Kasumi-1 (cell line): Measurements from ENCODE around the gene DNER.
A peak's percentile ranks its signal among the peaks of the same experiment; 100 is the strongest.

ENCODE experiments used
- DNase-seq, 2 experiments: peaks; one replicate each; lab custom pipeline; 2025; lab: John Stamatoyannopoulos, UW

DNER gene

GRCh38 chr2:229434187-229434586 is 280.2 kb downstream of the DNER start:
- no peak for DNase-seq

DNA sequence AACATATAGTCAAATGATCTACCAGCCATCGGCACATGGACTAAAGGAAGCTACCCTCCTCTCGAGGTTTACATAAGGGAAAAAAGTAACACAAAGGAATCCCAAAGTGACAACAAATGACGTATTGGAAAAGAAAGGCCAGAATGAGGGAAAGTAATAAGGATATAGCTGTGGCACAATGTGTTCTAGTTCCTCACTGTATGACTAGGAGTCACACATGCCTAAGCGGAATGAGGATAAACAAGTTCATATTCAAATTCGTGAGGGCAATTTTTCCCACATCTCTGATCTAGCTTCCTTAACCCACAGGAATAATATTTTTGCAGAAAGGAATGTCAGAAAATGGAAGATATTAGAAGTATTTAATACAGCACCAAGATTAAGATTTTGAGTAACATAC is 281.0 kb downstream of the DNER start:
- no peak for DNase-seq

DNA sequence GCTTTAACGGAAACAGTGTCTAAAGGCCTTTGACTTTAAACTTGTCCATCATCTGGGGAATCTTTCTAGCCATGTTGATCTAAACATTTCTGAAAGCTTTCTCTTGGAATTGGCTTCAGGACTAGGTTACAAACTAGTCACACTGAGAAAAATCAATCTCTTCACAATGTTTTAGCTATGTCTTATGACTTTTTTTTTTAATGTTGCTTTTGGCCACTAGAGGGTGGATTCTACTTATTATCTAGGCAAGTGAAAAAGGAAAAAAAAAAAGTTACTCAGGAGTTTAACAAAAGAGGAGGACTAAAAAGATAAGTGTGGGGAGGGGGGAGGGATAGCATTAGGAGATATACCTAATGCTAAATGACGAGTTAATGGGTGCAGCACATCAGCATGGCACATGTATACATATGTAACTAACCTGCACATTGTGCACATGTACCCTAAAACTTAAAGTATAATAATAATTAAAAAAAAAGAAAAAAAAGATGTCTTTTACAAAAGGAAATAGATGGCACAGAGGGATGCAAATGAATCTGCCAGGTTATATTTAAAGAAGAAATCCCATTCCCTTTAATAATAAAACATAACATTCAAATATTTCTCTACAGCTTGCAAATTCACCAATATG is 282.9 kb downstream of the DNER start:
- peak; percentile 22 to 34 for DNase-seq

GRCh38 chr2:229429589-229429988 is 284.8 kb downstream of the DNER start:
- DNase-seq = no peak

GRCh38 chr2:229426464-229426863 is 287.9 kb downstream of the DNER start:
- DNase-seq = no peak

GRCh38 chr2:229425598-229425997 is 288.8 kb downstream of the DNER start:
- no peak for DNase-seq

- no peak for DNase-seq
These were observed 292.3 kb downstream of the DNER start for GRCh38 chr2:229422063-229422462.

DNA sequence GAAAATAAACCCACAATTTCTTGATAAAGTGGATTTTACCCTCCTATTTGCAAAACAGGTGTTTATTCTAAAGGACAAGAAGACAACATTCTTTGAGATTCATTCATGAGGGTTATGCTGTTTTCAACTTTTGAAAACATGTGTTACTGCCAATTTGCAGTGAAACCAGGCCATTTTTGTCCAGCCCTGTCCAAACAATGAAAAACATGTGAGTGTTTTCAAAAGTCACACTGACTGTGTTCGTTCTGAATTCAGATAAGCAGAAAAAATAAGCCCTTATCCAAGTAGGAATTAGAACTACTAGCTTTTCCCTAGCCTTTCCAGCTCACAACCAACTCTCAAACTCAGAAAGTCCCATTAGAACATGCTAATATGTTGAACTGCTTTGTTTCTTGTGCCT is 295.2 kb downstream of the DNER start:
- DNase-seq = no peak

- DNase-seq = no peak
These were observed 296.4 kb downstream of the DNER start for GRCh38 chr2:229417916-229418315.

DNA sequence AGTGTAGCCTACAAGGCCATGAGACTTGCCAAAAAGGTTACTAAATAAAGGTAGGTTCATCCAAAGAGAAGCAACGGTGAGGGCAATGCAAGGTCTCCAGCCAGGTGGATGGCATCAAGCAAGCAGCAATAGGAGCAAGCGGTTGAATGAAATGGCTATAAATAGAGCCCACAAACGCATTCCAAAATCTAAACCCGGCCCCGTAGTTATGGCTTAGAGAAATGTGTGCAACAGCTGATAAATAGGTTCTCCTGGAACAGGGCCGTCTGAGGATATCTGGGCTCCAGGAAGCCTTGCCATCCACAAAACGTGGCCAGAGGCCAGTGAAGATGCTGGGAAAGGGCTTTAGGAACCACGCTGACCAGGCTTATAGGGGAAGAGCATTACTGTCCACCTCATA is 297.2 kb downstream of the DNER start:
- DNase-seq = no peak

DNA sequence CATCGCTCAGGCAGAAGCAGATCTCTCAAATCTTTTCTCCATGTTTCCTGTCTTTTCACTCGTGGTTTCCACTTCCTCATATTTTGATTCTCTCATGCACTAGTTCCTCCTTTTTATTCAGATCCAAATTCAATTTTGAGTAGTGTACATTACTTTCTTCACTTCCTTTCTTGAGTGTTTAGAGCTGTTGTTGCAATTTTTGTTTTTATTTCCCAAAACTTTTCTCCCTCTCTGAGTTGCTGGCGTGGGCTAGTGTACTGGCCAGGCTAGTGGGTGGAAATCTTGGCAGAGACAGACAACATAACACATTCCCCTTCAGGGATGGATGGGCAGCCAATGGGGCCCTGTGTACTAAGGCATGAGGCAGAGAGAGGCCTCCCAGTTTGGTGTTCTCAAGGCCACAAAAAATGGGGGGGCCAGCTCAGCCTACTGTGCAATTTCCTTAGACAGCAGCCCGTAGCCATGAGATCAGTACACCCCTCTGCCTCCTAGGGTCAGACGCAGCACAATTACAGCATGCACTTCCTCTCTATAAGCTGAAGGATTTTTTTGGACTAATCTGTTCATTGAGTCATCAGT is 298.1 kb downstream of the DNER start:
- peak; percentile 84 to 85 for DNase-seq

- no peak for DNase-seq
These were observed 299.7 kb downstream of the DNER start for GRCh38 chr2:229414631-229415030.

DNA sequence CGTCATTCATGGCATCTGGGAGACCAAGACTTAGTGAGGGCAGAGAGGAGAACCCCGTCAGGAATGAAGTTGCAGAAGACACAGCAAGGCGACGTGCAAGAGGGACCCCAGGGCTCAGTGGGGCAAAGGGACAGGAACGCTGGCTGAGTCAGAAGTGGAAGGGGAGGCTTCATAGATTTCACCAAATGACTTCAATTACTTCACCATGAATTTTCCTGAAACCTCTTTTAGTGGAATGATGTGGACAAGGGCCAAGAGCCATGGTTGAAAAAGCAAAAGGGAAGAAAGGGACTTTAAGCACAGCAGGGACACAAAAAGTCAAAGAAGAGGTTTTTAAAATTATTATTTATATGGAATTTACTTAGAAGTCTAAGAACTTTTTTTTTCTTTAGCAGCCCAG is 301.7 kb downstream of the DNER start:
- no peak for DNase-seq

DNA sequence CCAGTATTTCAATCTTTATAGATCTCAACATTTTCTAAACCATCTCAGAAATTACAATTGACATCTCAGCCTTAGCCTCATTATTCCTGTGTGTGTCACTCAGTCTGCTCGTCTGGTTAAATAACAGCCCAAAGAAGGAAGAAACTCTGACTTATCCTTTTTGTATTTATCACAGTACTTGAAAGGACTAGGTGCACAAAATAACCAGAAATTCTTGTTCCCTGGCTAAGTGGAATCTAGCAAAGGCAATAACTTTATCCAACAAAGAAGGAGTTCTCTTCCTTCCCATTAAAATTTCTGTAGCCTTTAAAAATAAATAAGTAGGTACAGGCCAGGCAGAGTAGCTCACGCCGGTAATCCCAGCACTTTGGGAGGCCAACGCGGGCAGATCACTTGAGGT is 303.4 kb downstream of the DNER start:
- DNase-seq = no peak

- no peak for DNase-seq
These were observed 304.1 kb downstream of the DNER start for GRCh38 chr2:229410264-229410663.

GRCh38 chr2:229409751-229410181 is 304.6 kb downstream of the DNER start:
- DNase-seq = no peak

- no peak for DNase-seq
These were observed 305.4 kb downstream of the DNER start for GRCh38 chr2:229408962-229409361.

DNA sequence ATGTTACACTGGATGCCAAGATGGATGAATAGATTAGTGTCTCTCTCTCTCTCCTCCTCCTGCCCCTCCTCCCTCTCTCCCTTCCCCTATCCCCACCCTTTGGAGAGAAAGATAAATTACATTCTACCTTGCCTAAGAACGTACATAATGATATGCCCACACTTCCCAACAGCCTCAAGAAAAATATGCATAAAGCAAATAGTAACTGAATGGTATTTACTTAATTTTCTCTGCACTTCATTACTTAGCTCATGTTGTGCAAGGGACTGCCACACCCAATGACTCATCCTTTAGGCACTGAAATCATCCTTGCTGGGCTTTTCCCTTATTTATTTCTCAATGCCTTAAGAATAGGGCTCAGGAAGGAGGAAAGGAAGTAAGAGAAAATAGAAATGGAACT is 306.0 kb downstream of the DNER start:
- DNase-seq = peak in 1 of 2 experiments; percentile 0

DNA sequence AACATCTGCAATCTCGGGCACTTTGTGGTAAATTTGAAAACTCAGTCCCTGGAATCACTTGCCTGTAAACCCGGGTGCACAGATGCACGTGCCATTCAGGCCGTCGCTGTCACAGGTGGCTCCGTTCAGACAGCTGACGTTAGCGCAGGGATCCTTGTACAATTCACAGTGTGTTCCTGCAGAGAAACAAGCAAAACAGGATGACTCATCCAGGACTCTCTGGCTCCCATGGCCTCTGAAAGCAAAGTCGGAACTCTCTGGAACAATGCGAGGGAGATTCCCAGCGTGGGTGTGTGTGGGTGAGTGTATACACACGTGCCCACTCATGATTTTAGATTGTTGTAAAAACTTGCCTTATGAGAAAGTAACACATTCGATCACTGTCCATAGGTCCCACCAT is 307.2 kb downstream of the DNER start:
- DNase-seq = no peak

- no peak for DNase-seq
These were observed 308.6 kb downstream of the DNER start for GRCh38 chr2:229405796-229406195.

GRCh38 chr2:229403296-229403695 is 311.1 kb downstream of the DNER start:
- no peak for DNase-seq

- DNase-seq = no peak
These were observed 313.0 kb downstream of the DNER start for GRCh38 chr2:229401171-229401865.

DNA sequence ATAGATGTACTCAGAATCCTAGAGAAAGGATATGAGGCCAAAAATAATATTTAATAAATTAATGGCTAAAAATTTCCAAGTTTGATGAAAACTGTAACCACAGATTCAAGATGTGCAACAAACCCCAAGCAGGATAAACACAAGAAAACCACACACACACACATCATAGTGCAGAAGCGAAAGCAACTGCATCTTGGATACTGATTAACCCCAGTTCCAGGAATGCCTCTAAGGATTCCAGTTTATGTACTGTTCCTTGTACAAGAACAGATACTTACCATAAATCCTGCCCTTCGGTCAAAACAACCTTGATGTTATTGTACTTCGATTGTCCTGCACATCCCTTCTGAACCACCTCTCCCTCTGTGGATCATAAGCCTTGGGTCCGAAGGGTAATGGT is 320.4 kb downstream of the DNER start:
- no peak for DNase-seq

DNA sequence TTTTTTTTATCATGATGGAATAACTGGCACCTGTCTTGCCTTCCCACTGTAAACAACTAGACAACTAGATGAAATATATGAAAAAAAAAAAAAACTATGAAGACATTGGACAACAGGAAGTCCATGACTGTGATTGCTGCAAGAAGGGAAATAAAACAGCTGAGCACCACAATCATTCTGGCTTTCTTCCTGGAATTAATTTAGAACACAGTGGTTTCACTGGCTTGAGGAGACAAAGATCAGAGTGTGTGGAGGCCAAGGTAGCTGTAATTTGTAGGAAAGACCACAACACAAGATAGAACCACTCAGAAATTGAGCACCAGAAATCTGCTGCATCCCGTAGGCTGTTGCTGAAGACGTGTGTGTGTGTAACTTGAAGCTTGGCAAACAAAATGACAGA is 322.2 kb downstream of the DNER start:
- DNase-seq = no peak
